Astrocyte (in vitro differentiated cells and primary cell): Measurements from ENCODE around the gene ADGRF1.
"Not testable (repeated sequence)": the region's sequence is repeated elsewhere in the genome, so short reads cannot be mapped to it uniquely, and the experiment has no call there.

Experiments
- CTCF ChIP-seq: IDR thresholded peaks from 2 replicates; pipeline ENCODE4 v1.5.1; 2011; ENCODE audit warnings: low read depth, mild to moderate bottlenecking, inconsistent platforms, low read length, moderate library complexity; ENCODE audit not compliant: insufficient read depth
- EZH2 ChIP-seq: IDR thresholded peaks from 2 replicates; pipeline ENCODE4 v1.6.1; 2012; ENCODE audit warnings: mild to moderate bottlenecking, low read length, inconsistent platforms; ENCODE audit not compliant: insufficient read depth

DNA sequence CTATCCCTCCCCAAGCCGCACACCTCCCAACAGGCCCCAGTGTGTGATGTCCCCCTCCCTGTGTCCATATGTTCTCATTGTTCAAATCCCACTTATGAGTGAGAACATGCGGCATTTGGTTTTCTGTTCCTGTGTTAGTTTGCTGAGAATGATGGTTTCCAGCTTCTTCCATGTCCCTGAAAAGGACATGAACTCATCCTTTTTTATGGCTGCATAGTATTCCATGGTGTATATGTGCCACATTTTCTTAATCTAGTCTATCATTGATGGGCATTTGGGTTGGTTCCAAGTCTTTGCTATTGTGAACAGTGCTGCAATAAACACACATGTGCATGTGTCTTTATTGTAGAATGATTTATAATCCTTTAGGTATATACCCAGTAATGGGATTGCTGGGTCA lies 12.2 kb upstream of the ADGRF1 start:
- TF ChIP-seq CTCF, EZH2: not testable (repeated sequence)
